Heart right ventricle (tissue), 16 donors: ENCODE data around the gene SLC2A11. TPM values are rescaled to one million over a fixed set of nuclear protein-coding genes. Genes with fewer than 3 reads are reported as not detected.
"Not testable (repeated sequence)": the region's sequence is repeated elsewhere in the genome, so short reads cannot be mapped to it uniquely, and the experiment has no call there.

Experiments used
- ATAC-seq, 8 donors: fragments of 200-7000 bp; cut with Tn5 transposase; one replicate each; pipeline ENCODE4 v1.9.1; 2020; ENCODE audit warnings: mild to moderate bottlenecking in 8 of 8, moderate library complexity in 8 of 8, moderate number of reproducible peaks in 1 of 8
- DNase-seq, 2 donors: peaks; one replicate each; pipeline ENCODE4 v3.0.0-alpha.2; 2020
- H3K27ac ChIP-seq, 10 donors: fragments of 200-600 bp; sonication (generic) in 2 of 10; one replicate each; pipeline versions ENCODE4 v1.5.0 to v1.8.0; 2020 to 2022; ENCODE audit warnings: mild to moderate bottlenecking in 3 of 10
- H3K27me3 ChIP-seq, 7 donors: fragments of 200-600 bp; one replicate each; pipeline ENCODE4 v1.8.0; 2021 to 2022; ENCODE audit warnings: mild to moderate bottlenecking in 2 of 7
- H3K36me3 ChIP-seq, 9 donors: fragments of 200-600 bp; sonication (generic) in 1 of 9; one replicate each; pipeline versions ENCODE4 v1.5.0 to v1.8.0; 2020 to 2022; ENCODE audit warnings: mild to moderate bottlenecking in 2 of 9
- H3K4me1 ChIP-seq, 9 donors: fragments of 200-600 bp; sonication (generic) in 1 of 9; one replicate each; pipeline versions ENCODE4 v1.5.0 to v1.8.0; 2020 to 2022; ENCODE audit warnings: mild to moderate bottlenecking in 4 of 9
- H3K4me3 ChIP-seq, 10 donors: fragments of 200-600 bp; sonication (generic) in 2 of 10; one replicate each; pipeline versions ENCODE4 v1.5.0 to v1.8.0; 2020 to 2022; ENCODE audit warnings: mild to moderate bottlenecking in 7 of 10, moderate library complexity in 2 of 10
- H3K9me3 ChIP-seq, 11 donors: fragments of 200-600 bp in 10 of 11; sonication (generic) in 2 of 11; one replicate each; pipeline versions ENCODE4 v1.5.0 to v1.8.0; 2013 to 2022; ENCODE audit warnings: mild to moderate bottlenecking in 2 of 11, control low read depth in 1 of 11, moderate library complexity in 1 of 11
- WGBS, 2 donors: extraction: QIAGEN DNeasy Blood & Tissue Kit; methylation state at CpG; one replicate each; pipeline ENCODE4 v1.1.7; 2013; ENCODE audit warnings: inconsistent platforms in 1 of 2; 5-methylcytosine and 5-hydroxymethylcytosine counted together
- intact Hi-C, 10 donors: fragments of 100-400 bp; cut with DNase I; formaldehyde crosslinking; loops; one replicate each; pipeline versions ENCODE4 v1.11.1 to v1.14.2; 2022
- polyA plus RNA-seq, 2 donors: library from polyadenylated mRNA; stranded (reverse); fragments of 200-250 nt; gene quantifications; one replicate each; pipeline ENCODE4 v1.2.3, GENCODE V29; 2013
- total RNA-seq, 10 donors: library from RNA; stranded (reverse); fragmentation: NEBNext Ultra II Directional in 3 of 10; extraction: Animal tissue kit (Norgen Biotek cat#: 25700) in 3 of 10; gene quantifications; one replicate each; pipeline versions ENCODE4 v1.2.1 to v1.2.4, GENCODE V29; 2021 to 2023
- TF ChIP-seq, protein P1 (sequence below), 9 donors: fragments of 200-600 bp; sonication (generic) in 2 of 9; IDR thresholded peaks; one replicate each; pipeline versions ENCODE4 v1.5.0 to v1.8.0; 2021 to 2022; ENCODE audit warnings: antibody characterized with exemption in 9 of 9, mild to moderate bottlenecking in 5 of 9, moderate library complexity in 1 of 9
- donor health status: Arrhythmogenic right ventricular cardiomyopathy.
- donor health status: ischemic (EF 13 %, LVEDD 7.1; RV severe dilation, severe dysfunction).
- donor health status: healthy with polysubstance abuse.
- donor health status: DM: no; HTN: yes; CAD: no.
- donor health status: DM: no; HTN: no; CAD: no.
- donor health status: ischemic (EF 25% LVEDD 6.9; RV normal size, moderate dysfunction).
- donor health status: ischemic (EF 25% LVEDD 5.7; RV mildly dilated, moderate dysfunction).
- donor health status: healthy.
- donor health status: DM: yes; HTN: yes; CAD: no.
- donor health status: Ischemic cardiomyopathy.
- donor health status: ischemic (EF 35%, LVEDD 5.7; RV mildly dilated, moderate dysfunction).
- donor health status: nonischemic (EF 11% LVEDD 7.7; RV severe dilation, severe dysfunction).
- donor health status: DM: yes; HTN: yes; CAD: no.
- donor health status: PGD.
- donor health status: ischemic (EF 29% LVEDD 5.4; RV normal size, mild dysfunction).
- donor health status: nonischemic (EF 23%, LVEDD 6.1; RV moderate dilation, normal function).

Gene SLC2A11
- total and polyA plus RNA-seq, 12 donors, result 8.3 to 42.1 (median 21.2) TPM

DNA sequence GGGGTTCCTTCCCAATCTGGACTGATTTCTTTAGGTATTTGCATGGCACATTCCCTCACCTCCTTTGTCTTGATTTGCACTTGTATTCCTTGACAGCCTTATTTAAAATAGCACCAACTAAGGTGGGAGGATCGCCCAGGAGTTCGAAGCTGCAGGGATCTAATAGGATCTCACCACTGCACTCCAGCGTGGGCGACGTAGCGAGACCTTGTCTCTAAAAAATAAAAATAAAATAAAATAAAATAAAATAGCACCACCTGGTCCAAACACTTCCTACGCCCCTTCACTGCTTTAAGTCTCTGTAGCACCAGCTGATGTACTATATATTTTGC is 775 bp downstream of the SLC2A11 start:
- ATAC-seq (no peak), DNase-seq (no peak)
- peak overlapping the region in 9 of 10 donors; percentile 50 to 82 (median 74) for H3K4me3 ChIP-seq
- H3K9me3 ChIP-seq, result no peaks in the 10 kb centered on the region
- intact Hi-C loops, result loop anchor here in 3 of 10 donors (5.0 to 10.0 kb wide), 4 partner anchors 34 to 331 kb away; partner anchors contain the start of gene MIF (in 1 of the 3)
- peak overlapping the region in 9 of 10 donors; percentile 86 to 97 (median 95) for H3K27ac ChIP-seq
- WGBS, 2 donors, result 60 to 61% methylated on average over 7 of the region's 7 CpGs
- no peaks in the 10 kb centered on the region for H3K27me3 ChIP-seq
- H3K36me3 ChIP-seq, result peaks cover 0 to 8% (median 0%) of the 10 kb centered on the region in 9 donors
- TF ChIP-seq, protein P1, sequence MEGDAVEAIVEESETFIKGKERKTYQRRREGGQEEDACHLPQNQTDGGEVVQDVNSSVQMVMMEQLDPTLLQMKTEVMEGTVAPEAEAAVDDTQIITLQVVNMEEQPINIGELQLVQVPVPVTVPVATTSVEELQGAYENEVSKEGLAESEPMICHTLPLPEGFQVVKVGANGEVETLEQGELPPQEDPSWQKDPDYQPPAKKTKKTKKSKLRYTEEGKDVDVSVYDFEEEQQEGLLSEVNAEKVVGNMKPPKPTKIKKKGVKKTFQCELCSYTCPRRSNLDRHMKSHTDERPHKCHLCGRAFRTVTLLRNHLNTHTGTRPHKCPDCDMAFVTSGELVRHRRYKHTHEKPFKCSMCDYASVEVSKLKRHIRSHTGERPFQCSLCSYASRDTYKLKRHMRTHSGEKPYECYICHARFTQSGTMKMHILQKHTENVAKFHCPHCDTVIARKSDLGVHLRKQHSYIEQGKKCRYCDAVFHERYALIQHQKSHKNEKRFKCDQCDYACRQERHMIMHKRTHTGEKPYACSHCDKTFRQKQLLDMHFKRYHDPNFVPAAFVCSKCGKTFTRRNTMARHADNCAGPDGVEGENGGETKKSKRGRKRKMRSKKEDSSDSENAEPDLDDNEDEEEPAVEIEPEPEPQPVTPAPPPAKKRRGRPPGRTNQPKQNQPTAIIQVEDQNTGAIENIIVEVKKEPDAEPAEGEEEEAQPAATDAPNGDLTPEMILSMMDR (IDR thresholded peaks at IDR 0.05), result no peak
- H3K4me1 ChIP-seq, result peaks cover 0 to 27% (median 15%) of the 10 kb centered on the region in 9 donors

DNA sequence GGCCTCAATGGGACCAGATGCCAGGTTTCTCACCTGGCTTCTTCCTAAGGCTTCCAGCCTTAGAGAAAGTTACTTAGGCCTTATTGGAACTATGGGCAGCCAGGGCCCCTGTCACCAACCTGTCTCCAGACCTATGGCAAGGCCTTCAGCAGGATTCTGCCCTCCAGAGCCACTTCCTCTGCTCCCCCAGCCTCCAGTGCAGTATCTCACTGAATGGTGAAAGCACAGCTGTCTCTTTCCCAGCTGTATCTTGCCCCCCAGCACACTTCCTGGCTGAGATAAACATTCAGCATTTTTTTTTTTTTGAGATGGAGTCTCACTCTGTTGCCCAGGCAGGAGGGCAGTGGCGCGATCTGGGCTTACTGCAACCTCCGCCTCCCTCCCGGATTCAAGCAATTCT is 1.5 kb downstream of the SLC2A11 start:
- 93% methylated on average over 4 of the region's 4 CpGs for WGBS, 2 donors
- Histone ChIP-seq H3K4me3 (no peak overlapping the region), H3K4me1 (peaks cover 0 to 30% (median 15%) of the 10 kb centered on the region in 9 donors), H3K9me3 (no peaks in the 10 kb centered on the region), H3K36me3 (peaks cover 0 to 13% (median 0%) of the 10 kb centered on the region in 9 donors), H3K27ac (no peak overlapping the region), H3K27me3 (no peaks in the 10 kb centered on the region)
- TF ChIP-seq, protein P1 (IDR thresholded peaks at IDR 0.05), result no peak
- DNase-seq (no peak), ATAC-seq (no peak)
- intact Hi-C loops, result loop anchor here in 3 of 10 donors (5.0 to 10.0 kb wide), 4 partner anchors 33 to 332 kb away; partner anchors contain the start of gene MIF (in 1 of the 3)

DNA sequence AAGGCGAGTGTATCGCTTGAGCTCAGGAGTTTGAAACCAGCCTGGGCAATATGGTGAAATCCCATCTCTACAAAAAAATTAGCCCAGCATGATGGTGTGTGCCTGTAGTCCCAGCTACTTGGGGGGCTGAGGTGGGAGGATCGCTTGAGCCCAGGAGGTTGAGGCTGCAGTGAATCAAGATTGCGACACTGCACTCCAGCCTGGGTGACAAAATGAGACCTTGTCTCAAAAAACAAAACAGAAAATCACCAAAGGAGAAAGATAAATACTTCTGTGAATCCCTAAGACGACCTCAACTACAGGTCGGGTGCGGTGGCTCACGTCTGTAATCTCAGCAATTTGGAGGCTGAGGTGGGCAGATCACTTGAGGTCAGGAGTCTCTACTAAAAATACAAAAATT is 2.5 kb downstream of the SLC2A11 start:
- WGBS, 2 donors, result 90 to 97% methylated on average over 8 of the region's 8 CpGs
- not testable (repeated sequence) for DNase-seq
- intact Hi-C loops, result loop anchor here in 1 of 10 donors (10.0 kb wide), 1 partner anchor 95 kb away; no protein-coding TSS in a partner anchor

DNA sequence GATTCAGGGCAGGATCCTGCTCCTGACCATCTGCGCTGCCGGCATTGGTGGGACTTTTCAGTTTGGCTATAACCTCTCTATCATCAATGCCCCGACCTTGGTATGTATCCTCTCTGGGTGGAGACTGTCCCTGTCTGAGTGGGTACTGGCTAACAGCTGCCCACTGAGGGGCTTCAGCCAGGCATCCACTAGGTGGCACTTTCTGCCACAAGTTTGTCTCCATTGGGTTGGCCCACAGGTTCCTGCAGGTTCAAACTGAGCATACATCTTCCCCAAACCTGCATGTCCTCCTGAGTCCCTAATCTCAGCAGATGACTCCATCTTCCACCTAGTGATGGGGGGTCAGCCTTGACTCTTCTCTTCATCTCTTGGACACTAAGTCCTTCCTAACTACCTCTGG is 4.4 kb downstream of the SLC2A11 start:
- TF ChIP-seq, protein P1 (IDR thresholded peaks at IDR 0.05), result peak in 7 of 9 donors; percentile 23 to 57 (median 50)
- no peak overlapping the region for H3K4me3 ChIP-seq
- H3K36me3 ChIP-seq, result peaks cover 0 to 24% (median 0%) of the 10 kb centered on the region in 9 donors
- peaks cover 0 to 33% (median 14%) of the 10 kb centered on the region in 9 donors for H3K4me1 ChIP-seq
- H3K27me3 ChIP-seq, result no peaks in the 10 kb centered on the region
- DNase-seq (no peak), ATAC-seq (no peak)
- H3K27ac ChIP-seq, result no peak overlapping the region
- H3K9me3 ChIP-seq, result no peaks in the 10 kb centered on the region
- WGBS, 2 donors, result 75 to 79% methylated on average over 3 of the region's 3 CpGs
- intact Hi-C loops, result loop anchor here in 1 of 10 donors (10.0 kb wide), 1 partner anchor 93 kb away; no protein-coding TSS in a partner anchor

More for the DNA sequence above, 2.5 kb downstream of the SLC2A11 start:
- H3K36me3 ChIP-seq, result peaks cover 0 to 13% (median 0%) of the 10 kb centered on the region in 9 donors
- not testable (repeated sequence) for ATAC-seq, H3K4me3 ChIP-seq, H3K9me3 ChIP-seq, H3K27me3 ChIP-seq, H3K27ac ChIP-seq
- H3K4me1 ChIP-seq, result peaks cover 0 to 40% (median 15%) of the 10 kb centered on the region in 9 donors

DNA sequence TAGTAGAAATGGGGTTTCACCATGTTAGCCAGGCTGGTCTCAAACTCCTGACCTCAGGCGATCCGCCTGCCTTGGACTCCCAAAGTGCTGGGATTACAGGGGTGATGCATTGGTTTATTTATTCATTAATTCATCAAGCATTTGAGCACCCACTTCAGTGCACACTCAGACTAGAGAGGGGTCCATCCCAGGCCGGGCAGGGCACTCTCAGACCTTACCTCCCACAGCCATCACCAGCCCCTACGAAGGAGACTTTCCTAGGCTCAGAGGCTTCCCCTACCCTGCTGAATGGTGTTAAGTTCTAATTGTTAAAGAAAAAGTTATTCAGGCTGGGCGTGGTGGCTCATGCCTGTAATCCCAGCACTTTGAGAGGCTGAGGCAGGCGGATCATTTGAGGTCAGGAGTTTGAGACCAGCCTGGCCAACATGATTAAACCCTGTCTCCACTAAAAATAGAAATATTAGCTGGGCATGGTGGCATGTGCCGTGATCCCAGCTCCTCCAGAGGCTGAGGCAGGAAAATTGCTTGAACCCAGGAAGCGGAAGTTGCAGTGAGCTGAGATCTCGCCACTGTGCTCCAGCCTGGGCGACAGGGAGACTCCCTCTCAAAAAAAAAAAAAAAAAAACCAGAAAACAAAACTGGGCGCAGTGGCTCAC is 7.0 kb downstream of the SLC2A11 start:
- intact Hi-C loops, result loop anchor here in 1 of 10 donors (10.0 kb wide), 1 partner anchor 90 kb away; no protein-coding TSS in a partner anchor
- ATAC-seq, result peak in 4 of 8 donors; percentile 30 to 60 (median 38)
- peak overlapping the region in 4 of 10 donors; percentile 8 to 55 (median 30) for H3K27ac ChIP-seq
- not testable (repeated sequence) for H3K4me3 ChIP-seq, H3K27me3 ChIP-seq, DNase-seq, H3K9me3 ChIP-seq
- peaks cover 0 to 16% (median 0%) of the 10 kb centered on the region in 9 donors for H3K4me1 ChIP-seq
- WGBS, 2 donors, result 67 to 75% methylated on average over 11 of the region's 11 CpGs
- H3K36me3 ChIP-seq, result peaks cover 0 to 49% (median 20%) of the 10 kb centered on the region in 9 donors
